ENCODE measurements around the gene GBA2.

The GBA2 gene

DNA sequence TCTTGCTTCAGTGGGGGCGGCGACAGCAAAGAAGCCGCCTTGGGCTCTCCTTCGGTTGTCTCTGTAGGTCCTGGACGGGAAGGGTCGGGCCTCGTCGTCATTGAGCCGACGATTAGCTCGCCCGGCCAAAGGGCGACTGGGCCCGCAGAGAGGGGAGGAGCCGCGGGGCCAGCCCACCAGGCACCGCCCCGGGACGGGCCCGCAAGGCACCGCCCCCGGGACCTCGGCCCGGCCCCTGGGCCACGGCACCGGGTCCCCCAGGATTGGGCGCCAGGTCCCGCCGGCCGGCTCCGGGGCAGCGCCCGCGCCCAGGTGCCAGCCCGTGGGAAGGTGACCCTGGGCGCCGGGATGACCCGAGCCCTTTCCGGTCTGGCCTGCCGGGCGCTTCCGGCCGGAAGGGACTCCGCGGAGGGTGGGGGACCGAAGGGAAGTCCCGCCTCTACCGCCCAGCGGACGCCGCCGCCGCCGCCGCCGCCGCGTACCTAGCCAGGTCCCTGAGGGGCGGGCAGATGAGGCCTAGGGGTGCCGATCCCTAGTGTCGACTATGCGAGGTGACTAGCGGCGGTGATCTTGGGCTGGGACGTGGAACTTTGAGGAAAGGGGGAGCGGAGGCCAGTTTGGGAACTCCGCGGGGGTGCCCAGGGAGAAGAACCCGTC lies at the start of gene GBA2, which contains the start of gene RGP1:
TSS of gene GBA2 (minus strand) at position 371 of the 657 bp plus-strand sequence. CDS start 524 bp downstream, outside the sequence.
TSS of gene RGP1 (plus strand) at position 430 of the 657 bp plus-strand sequence. CDS start 469 bp downstream, outside the sequence.
- peak; percentile 82 for DNase-seq

DNA sequence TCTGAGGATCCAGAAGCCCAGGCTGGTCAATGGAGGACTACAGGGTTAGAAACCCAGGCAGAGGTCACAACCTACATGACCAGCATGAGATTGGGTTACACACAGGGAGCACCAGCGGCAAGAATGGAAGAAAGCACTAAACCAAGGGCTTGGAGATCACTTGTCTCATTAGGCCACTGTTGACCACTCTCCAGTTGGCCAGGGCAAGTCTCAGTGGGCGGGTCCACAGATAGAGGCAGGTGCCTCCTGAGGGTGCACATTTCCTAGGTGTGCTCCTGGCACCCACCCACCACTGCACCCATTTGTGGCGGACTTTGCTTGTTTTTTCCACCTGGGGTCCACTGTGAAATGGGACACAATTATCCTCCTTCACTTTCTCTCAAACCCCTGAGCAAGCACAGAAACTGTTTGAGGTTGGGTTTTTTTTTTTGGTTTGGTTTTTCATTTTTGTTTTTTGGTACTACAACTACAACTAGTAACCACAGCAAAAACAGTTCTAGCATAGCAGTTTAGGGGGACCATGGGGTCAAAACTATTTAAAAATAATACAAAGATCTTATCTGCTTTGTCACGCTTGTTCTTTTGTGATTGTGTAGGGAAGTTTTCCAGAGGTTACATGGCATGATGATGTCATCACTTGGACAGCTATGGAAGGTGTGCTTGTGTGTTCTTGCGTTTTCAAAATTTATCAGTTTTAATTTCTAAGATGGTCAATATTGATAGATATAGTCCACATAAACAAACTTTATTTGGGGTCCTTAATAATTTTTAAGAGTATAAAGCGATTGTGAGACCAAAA lies 48.5 kb upstream of the GBA2 start:
- no peak for DNase-seq

DNA sequence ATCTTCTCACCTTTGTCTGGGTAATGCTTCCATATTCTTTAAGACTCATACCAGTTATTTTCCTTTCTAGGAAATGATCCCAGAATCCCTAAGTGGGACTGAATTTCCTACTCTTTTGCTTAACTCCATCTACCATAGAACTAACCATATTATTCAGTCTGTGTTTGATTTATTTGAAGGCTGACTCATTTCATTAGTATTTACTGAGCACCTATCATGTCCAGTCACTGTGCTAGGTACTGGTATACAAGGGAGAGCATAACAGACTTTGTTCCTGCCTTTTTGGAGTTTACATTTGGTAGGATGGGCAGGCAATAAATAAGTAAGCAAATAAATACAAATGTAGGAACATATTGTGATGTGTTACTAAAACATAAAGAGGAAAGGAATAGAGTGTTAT lies 46.7 kb upstream of the GBA2 start:
- DNase-seq: no peak

DNA sequence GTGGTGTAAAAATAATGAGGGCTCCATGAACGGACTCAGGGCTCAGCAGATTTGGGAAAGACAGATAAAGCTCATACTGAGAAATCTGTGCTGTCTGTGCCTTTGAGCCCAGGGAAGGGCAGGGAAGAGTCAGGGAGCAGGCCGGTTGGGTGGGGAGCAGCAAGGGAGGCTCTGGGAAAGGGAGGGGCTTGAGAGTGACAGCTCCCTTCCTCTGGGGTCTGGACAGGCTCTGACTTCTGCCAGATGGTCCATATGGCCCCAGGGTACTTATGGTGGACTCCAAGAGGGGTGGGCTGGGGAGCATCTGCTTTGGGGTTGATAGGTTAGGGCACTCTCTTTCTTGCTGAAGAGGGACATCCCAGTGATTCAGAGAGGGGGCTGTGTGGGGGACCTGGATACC lies 44.4 kb upstream of the GBA2 start:
- DNase-seq: no peak

DNA sequence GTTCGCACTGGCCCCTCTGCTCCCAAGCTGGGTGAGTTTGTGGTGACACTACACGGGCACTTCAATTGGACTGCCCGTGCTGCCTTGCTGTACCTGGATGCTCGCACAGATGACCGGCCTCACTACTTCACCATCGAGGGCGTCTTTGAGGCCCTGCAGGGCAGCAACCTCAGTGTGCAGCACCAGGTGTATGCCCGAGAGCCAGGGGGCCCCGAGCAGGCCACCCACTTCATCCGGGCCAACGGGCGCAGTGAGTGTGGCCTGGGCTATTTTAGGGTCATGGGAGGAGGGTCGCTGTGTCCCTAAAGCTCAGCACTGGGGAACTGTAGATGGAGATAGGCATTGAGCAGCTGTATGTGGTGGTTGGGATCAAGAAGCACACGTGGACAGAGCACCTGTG lies 43.8 kb upstream of the GBA2 start:
- no peak for DNase-seq

DNA sequence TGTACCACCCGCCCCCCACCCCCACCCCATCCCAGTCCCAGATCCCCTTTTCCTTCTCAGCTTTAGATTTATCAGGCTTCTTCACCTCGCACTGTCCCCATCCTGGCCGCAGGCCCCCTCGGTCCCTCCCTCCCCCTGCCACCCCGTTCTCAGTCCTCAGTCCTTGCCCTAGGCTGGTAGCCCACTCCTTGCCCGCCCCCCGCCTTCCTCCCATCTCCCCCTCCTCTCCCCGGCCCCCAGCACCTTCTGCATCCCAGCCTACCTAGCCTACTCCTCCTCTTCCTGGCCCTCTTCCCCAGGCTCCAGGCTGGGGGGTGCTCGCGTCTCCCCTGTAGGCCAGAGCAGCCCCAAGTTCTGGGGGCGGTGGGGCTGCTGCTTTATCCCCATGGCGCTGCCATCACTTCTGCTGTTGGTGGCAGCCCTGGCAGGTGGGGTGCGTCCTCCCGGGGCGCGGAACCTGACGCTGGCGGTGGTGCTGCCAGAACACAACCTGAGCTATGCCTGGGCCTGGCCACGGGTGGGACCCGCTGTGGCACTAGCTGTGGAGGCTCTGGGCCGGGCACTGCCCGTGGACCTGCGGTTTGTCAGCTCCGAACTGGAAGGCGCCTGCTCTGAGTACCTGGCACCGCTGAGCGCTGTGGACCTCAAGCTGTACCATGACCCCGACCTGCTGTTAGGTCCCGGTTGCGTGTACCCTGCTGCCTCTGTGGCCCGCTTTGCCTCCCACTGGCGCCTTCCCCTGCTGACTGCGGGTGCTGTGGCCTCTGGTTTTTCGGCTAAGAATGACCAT lies 43.2 kb upstream of the GBA2 start:
- DNase-seq: no peak

DNA sequence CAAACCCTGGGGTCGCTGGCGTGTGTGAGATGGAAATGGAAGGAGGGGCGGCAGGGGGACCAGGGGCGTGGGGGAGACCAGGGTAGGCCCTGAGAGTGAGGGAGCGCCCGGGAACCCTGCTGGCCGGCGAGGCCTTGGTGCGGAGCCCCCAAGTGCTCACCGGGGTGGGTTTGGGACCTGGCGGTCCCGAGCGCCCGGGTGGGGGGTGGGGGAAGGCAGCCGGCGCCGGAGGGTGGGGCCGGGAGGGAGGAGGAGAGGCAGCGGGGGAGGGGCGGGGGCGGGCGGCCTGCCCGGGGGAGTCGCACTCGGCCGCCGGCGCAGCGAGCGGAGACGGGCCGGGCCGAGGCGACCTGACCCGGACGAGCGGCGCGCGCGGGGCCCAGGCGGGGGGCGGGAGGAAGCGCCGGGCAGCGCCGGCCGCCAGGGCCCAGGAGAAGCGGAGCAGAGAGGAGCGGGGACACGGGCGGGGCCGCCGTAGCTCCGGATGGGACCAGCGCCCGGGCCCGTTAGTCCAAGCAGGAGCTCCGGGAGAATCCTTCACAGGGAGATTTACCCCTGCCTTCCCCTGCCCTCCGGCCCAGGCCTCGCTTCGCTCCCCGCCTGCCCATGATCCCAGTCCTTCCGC lies 42.4 kb upstream of the GBA2 start, which contains the start of gene NPR2:
TSS of gene NPR2 (plus strand) at position 295 of the 625 bp plus-strand sequence. CDS start 818 bp downstream, outside the sequence.
- no peak for DNase-seq

DNA sequence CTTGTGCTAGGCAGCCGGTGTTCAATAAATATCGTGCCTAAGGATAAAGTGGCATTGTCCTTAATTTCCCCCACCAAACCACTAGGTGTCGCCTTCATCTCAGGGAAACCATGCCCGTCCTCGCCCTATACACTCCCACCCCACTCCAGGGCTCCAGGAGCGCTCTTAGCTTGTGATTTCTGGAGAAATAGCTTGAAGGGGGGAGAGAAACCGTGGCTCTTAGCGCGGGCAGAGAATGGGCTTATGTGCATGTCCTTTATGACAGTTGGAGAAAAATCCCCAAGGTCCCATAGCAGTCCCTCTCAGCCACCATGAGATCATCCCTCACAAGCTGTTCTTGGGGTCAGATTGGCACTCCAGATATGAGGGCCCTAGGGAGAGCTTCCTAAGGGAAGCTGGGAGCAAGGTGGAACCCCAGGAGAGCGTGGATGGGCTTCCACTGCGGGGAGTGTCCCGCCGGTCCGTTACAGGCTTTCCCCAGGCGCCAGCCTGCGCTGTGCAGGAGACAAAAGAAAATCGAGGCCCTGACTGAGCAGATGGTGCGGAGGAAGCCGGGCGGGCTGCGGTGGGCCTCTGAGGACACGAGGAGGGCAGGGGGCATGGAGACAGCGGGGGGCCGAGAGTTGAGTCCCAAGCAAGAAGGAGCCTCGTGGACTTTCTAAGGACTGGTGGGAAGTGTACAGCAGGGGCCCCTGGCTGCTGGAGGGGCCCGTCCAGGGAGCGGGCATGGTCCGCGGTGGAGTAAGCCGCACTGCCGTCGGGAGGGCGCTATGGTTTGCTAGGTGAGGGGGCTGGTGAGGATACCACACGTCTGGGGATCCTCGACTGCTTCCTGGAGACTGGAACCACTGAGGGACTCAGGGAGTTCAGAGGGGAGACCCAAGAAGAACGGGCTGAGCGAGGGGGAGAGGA lies 41.6 kb upstream of the GBA2 start:
- peak; percentile 60 for DNase-seq

GRCh38 chr9:35790025-35790384 lies 41.0 kb upstream of the GBA2 start:
- no peak for DNase-seq

GRCh38 chr9:35789541-35789940 lies 40.5 kb upstream of the GBA2 start:
- no peak for DNase-seq

DNA sequence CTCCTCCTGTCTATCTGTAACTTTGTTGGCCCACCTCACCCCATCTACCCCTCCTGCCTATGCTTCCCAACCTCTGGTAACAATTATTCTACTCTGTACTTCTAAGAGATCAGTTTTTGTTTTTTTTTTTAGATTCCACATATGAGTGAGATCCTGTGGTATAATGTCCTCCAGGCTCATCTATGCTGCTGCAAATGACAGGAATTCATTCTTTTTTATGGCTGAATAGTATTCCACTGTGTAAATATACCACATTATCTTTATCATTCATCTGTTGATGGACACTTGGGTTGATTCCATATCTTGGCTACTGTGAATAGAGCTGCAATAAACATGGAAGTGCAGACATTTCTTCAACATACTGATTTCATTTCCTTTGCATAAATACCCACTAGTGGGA lies 34.4 kb upstream of the GBA2 start:
- DNase-seq: no peak

GRCh38 chr9:35781066-35781465 lies 32.0 kb upstream of the GBA2 start:
- no peak for DNase-seq

DNA sequence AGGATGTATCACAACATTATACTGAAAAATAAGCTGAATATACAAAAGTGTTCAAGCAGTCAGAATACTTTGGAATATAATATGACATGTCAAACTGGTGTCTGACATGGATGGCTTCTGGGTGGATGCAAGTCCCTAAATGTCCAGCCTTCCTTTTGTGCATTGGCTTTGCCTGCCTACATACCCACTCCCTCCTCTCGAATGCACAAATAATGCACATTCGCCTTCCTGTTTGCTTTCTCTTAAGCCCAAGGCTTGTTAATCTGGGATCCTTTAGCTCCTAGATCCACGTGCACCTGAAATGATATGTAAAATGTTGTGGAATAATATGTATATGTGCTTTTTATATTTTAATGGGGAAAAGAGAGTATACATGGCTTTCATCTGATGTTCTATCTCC lies 29.5 kb upstream of the GBA2 start:
- DNase-seq: no peak

DNA sequence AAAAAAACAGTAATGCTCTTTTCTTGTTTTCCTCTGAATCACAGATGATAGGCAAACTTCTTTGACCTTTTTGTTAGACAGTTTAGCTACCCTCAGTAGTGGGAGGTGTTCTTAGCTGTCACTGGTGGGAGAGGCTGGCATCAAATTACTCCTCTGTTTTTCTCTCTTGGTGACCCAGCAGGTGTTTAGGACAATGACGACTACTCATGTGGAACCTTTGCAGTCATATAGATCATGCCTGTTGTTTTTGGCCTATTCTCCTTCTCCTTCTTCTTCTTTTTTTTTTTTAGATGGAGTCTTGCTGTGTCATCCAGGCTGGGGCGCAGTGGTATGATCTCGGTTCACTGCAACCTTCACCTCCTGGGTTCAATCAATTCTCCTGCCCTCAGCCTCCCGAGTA lies 27.0 kb upstream of the GBA2 start:
- peak; percentile 96 for DNase-seq

GRCh38 chr9:35774907-35775635 lies 26.0 kb upstream of the GBA2 start:
- no peak for DNase-seq

- peak; percentile 10 for DNase-seq
Measured at GRCh38 chr9:35771943-35772342, 22.9 kb upstream of the GBA2 start.

DNA sequence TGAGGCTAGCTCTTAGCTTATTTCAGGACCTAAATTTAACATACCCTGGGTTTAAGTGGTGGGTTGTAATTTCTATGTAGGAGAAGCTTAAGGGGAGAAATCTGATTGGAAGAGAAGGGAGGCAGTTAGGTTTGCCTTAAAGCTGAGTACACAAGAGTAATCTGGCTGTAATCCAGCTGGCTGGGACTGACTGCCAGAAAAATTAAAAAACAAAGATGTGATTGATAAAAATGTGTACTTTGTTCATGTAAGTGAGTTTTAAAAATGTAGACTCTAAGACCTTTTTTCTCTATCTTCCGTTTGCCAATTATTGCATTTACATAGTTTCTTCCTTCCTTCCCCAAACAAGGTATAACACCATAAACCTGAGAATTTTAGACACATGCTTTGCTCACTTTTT lies 22.5 kb upstream of the GBA2 start:
- DNase-seq: peak; percentile 83

DNA sequence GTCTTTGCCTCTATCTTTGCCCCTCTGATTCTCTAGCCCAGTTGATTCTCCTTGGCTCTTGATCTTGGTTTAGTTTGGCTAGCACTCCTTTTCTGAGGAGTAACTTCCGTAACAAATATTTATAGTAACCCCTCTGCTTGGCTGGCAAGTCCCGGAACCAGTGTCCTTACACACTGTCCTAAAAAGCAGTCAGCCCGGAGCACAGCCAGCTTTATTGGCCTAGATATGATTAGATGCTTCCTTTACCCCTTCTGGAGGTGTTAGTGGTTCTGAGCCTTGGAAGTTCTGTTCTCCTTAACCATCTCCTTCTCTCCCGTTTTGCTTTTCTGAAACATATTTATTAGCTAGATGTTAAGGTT lies 22.0 kb upstream of the GBA2 start:
- peak; percentile 31 for DNase-seq

- no peak for DNase-seq
Measured at GRCh38 chr9:35769763-35770162, 20.7 kb upstream of the GBA2 start.

DNA sequence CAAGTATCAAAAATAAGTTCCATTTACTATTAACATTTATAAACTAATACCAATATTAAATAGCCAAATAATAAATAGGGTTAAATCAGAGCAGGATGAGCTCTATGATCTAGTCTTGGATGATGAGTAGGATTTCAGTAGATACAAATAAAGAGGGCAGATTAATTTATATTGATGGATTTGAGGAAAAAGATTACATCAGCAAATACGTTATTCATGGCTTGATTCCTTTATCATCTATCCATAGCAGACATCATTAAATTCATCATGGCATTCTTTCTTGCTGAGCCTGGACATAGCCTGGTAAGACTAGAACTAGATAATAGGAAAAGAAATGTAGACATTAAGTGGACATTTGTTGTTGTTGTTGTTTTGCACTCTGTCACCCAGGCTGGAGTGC lies 18.4 kb upstream of the GBA2 start:
- no peak for DNase-seq

DNA sequence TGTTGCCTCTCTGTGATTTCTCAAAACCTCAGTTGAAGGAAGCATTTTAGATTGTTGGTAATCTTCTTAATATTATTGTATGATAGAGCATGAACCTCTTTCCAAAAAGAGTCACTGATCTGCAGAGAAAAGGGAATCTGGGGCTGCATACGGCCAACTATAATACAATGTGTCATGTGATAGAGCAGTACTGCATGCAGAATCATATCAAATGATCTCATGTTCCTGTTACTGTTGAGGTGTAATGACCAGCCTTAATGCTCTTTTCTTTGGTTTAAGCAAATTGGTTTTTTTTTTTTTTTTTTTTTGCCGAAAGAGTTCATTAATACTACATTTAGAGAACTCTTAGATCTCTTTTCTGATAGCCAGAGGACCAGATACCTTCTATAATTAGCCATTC lies 18.0 kb upstream of the GBA2 start:
- DNase-seq: no peak

Data from NCI-H2029 (cell line).